ENCODE measurements around the gene XRCC4. TPM values are rescaled to one million over a fixed set of nuclear protein-coding genes. Genes with fewer than 3 reads are reported as not detected.
"Not testable (repeated sequence)": the region's sequence is repeated elsewhere in the genome, so short reads cannot be mapped to it uniquely, and the experiment has no call there.

Gene XRCC4
- total and polyA plus RNA-seq, 8 donors, result 0.91 to 3.7 (median 1.8) TPM

DNA sequence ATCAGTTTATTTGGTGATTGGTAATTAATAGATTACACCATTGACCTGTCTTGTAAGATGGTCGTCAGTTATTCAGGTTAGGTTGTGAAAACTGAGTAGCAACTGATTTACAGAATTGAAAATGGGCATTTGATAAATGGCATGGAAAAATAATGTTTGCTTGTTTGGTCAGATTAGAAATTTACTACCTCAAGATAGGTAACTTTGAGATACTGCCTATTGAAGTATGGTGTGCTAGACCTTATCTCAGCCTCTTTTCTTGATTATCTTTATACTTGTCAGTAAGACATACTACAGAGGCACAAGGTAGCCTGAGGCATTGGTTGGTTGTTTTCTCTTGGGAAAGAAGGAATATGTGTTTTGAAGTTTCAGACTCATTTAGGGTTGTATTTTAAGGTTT, 174.5 kb downstream of the XRCC4 start:
- intact Hi-C loops (cut with DNase I), result no loop called here
- no peak for DNase-seq
- Histone ChIP-seq H3K27ac (no peak overlapping the region), H3K4me1 (no peaks in the 10 kb centered on the region), H3K9me3 (no peaks in the 10 kb centered on the region), H3K36me3 (no peaks in the 10 kb centered on the region), H3K4me3 (no peak overlapping the region), H3K27me3 (no peaks in the 10 kb centered on the region)
- WGBS, 2 donors, result 14 to 17% methylated on average over 1 of the region's 1 CpG
- no peak for ATAC-seq
- TF ChIP-seq, protein P1, sequence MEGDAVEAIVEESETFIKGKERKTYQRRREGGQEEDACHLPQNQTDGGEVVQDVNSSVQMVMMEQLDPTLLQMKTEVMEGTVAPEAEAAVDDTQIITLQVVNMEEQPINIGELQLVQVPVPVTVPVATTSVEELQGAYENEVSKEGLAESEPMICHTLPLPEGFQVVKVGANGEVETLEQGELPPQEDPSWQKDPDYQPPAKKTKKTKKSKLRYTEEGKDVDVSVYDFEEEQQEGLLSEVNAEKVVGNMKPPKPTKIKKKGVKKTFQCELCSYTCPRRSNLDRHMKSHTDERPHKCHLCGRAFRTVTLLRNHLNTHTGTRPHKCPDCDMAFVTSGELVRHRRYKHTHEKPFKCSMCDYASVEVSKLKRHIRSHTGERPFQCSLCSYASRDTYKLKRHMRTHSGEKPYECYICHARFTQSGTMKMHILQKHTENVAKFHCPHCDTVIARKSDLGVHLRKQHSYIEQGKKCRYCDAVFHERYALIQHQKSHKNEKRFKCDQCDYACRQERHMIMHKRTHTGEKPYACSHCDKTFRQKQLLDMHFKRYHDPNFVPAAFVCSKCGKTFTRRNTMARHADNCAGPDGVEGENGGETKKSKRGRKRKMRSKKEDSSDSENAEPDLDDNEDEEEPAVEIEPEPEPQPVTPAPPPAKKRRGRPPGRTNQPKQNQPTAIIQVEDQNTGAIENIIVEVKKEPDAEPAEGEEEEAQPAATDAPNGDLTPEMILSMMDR (IDR thresholded peaks at IDR 0.05), result no peak
- no peak for FAIRE-seq

DNA sequence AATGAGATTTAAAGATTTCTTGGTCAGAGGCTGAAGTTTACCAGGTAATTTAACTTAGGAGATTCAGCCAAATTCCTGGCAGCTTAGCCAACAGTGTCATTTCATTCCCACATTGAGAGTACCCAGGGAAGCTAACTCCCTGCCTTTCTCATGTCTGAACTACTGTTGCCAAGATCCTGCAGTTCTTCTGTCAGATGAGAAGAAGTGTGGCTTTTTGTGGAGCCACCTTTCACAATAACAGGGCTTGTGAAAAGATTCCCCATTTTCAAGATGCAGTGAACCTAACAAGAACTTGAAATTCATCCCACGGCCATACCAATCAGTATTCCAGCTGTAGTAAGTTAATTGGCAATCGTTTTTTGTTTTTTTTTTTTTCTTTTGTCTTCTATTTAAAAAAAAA, 176.4 kb downstream of the XRCC4 start:
- FAIRE-seq, result no peak
- intact Hi-C loops (cut with DNase I), result no loop called here
- H3K27ac ChIP-seq, result no peak overlapping the region
- H3K36me3 ChIP-seq, result no peaks in the 10 kb centered on the region
- H3K27me3 ChIP-seq, result no peaks in the 10 kb centered on the region
- WGBS, 2 donors, result 77 to 81% methylated on average over 2 of the region's 2 CpGs
- TF ChIP-seq, protein P1 (IDR thresholded peaks at IDR 0.05), result no peak
- no peaks in the 10 kb centered on the region for H3K9me3 ChIP-seq
- no peak overlapping the region for H3K4me3 ChIP-seq
- H3K4me1 ChIP-seq, result no peaks in the 10 kb centered on the region
- DNase-seq, result no peak
- ATAC-seq, result no peak

DNA sequence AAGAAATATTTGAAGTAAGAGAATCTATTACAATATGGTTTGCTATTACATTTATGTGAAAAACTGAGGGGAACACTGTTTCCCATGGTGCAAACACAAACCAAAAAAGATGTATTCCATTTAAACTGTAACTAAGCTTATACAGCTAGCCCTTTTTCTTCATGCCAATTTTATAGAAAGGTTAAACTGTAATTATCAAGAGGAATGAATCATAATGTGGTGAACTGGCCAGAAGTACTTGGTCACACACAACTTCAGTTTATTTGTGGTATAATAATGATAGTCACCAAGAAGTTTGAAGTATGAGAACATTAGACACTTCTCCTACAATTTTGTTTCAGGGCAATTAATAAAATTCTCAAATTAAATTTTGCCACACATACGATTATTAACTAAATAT, 177.9 kb downstream of the XRCC4 start:
- Histone ChIP-seq H3K36me3 (no peaks in the 10 kb centered on the region), H3K27me3 (no peaks in the 10 kb centered on the region), H3K4me1 (no peaks in the 10 kb centered on the region), H3K4me3 (no peak overlapping the region), H3K9me3 (no peaks in the 10 kb centered on the region), H3K27ac (no peak overlapping the region)
- intact Hi-C loops (cut with DNase I), result no loop called here
- FAIRE-seq (no peak), ATAC-seq (no peak), DNase-seq (no peak)
- TF ChIP-seq, protein P1 (IDR thresholded peaks at IDR 0.05), result no peak
- WGBS, 2 donors, result 73 to 80% methylated on average over 1 of the region's 1 CpG

DNA sequence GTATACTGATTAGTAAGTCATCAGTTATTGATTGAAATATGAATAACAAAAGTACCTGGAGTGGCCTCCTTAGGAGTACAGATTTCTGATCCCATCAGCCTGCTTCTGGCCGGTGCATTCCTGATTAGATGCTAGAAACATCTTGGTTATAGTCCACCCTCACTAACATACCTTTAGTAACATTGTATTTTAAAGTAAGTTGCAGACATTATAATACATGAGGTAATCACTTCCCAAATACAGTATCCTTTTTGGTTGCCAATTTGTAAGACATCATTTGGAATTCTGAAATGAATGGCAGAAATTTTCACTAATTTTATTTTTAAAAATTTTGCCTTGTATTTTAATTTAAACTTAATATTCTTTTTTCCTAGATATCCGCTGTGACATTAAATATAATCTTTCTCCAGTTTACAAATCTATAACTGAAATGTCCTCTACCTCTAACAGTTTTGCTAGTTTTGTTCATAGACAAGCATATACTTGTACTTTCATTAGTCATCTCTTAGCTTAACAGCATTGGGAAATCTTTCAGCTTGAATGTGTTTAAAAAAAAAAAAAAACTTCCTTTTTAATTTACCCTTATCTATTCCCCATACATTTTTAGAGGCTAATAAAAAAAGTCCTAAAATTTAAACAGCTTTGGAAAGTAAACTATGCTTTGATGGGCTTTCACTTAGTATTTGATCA, 178.9 kb downstream of the XRCC4 start:
- TF ChIP-seq, protein P1 (IDR thresholded peaks at IDR 0.05), result no peak
- intact Hi-C loops (cut with DNase I), result no loop called here
- Histone ChIP-seq H3K36me3 (no peaks in the 10 kb centered on the region), H3K27me3 (no peaks in the 10 kb centered on the region), H3K4me1 (no peaks in the 10 kb centered on the region), H3K27ac (no peak overlapping the region), H3K4me3 (no peak overlapping the region), H3K9me3 (no peaks in the 10 kb centered on the region)
- DNase-seq (no peak), ATAC-seq (no peak), FAIRE-seq (no peak)
- 93 to 95% methylated on average over 2 of the region's 2 CpGs for WGBS, 2 donors

DNA sequence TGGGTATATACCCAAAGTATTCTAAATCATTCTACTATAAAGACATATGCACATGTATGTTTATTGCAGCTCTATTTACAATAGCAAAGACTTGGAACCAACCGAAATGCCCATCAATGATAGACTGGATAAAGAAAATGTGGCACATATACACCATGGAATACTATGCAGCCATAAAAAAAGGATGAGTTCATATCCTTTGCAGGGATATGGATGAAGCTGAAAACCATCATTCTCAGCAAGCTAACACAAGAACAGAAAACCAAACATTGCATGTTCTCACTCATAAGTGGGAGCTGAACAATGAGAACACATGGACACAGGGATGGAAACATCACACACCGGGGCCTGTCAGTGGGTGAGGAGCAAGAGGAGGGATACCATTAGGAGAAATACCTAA, 180.3 kb downstream of the XRCC4 start:
- WGBS, 2 donors, result 97 to 99% methylated on average over 2 of the region's 2 CpGs
- H3K4me3 ChIP-seq; H3K27me3 ChIP-seq; H3K36me3 ChIP-seq; FAIRE-seq; DNase-seq; H3K9me3 ChIP-seq; intact Hi-C loops (cut with DNase I); ATAC-seq; H3K27ac ChIP-seq; H3K4me1 ChIP-seq: not testable (repeated sequence)

All from pancreas (tissue), 10 donors.